GM19043 (cell line): ENCODE data around the gene DNAH17.

Experiments
- ATAC-seq: cut with Tn5 transposase; IDR thresholded peaks from one replicate; pipeline ENCODE4 v1.9.1; 2021; ENCODE audit warnings: low read depth; ENCODE audit not compliant: unreplicated experiment

The DNAH17 gene

GRCh38 chr17:78580277-78580804, 3.1 kb upstream of the DNAH17 start:
- no peak for ATAC-seq

DNA sequence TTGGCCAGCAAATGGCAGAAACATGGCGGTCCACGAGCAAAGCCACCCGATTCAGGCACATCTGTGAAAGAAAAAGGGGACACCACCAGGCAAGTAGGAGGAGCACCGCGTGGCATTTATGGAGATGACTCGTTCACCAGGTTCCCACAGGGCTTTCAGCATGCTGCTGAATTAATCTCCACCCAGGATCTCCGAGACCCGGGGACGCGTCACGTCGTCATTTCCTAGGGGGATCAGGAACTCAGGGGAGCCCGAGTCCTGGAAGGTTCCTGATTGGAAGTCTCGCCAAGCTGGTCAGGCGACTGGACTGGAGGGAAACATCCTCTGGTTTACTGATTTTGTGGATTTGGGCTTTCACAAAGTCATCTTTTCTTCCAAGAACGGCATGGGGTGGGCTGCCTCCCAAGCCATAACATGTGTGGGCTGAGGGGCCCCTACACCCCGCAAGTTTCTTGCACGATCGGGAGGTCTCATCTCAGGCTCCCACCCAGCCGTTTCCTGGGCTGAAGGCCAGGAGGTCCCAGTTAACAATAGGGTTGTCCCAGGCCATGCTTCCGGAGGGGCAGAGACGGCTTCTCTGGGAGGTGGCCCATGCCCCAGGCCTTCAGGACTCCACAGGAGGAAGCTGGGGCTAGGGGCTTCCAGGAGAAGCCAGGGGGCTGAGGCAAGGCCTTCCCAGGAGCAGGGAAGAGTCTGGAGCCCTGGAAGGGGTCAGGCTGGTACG, 645 bp downstream of the DNAH17 start:
- ATAC-seq = no peak

GRCh38 chr17:78575899-78576298, 1.3 kb downstream of the DNAH17 start:
- ATAC-seq = no peak

DNA sequence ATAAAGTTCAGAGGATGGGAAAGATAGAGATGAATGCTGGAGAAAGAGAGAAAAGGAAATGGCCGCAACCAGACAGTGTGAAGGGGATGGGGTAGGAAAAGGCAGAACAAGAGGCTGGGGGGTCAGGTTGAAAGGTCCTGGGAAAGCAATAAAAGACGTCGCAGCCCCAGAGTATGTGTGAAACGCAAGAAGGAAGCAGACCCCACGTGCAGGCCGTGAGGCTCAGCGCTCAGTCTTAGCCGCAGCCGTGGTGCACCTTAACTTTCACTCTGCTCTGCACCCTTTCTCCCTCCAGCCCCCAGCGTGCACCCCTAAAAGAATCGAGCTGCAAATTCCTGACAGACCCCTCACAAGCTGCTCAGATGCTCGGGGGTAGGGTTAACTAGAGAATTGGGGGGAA, 1.9 kb downstream of the DNAH17 start:
- ATAC-seq = no peak

GRCh38 chr17:78573955-78574354, 3.2 kb downstream of the DNAH17 start:
- ATAC-seq = no peak

DNA sequence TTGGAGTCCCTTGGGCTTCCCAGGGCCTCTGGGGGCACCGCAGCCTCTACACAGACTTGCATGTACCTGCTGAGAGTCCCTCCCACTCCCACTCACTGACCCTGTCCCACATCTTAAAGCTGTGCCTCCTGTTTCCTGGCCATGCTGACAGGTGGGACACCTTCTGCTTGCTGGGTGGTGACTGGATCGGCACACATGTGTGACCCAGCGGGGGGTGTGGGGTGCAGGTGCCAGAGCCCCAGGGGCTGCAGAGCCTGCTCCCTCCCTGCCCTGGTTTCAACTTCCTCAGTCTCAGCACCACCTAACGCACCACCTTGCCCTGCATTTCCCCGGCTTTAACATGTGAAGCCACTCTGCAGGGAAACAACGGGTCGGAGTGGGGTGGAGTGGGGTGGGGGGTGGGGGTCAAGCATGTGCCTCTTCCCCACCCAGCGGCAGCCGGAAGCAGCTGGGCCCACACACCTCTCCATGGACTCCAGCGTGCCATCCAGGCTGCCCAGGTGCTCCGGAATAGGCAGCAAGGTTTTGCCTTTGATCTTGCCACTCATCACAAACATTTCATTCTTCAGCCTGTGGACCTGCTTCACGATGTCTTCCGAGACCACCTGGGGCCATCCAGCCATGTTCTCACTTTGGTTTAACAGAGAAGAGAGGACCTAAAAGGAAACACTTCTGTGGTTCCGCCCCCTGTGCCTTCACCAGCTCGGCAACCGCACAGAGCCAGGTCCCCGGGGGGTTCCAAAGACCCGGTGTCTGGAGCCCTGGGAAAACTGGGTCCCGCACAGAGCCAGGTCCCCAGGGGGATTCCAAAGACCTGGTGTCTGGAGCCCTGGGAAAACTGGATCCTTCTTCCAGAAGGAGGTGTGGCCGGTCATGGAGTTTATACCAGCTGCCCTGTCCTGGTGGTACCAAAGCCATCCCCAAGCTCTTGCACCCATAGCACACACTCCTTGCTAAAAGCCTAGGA, 4.7 kb downstream of the DNAH17 start:
- ATAC-seq = no peak

DNA sequence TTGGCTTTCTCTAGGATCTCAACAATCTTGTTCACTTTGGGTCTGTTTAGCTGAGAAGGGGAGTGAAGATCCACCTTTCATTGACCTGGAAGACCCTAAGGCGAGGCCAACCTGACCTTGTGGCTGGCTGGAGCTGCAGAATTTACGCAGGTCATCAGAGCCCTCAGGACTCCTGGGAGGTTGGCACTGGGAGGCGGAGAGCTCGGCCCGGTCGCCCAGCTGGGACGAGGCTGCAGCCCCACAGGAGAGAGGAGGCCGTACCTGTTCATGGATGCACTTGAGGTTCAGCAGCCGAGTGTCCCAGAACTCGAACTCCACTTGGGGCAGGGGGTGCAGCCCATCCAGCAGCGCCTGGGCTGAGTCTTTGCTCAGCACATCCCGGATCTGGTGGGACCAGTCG, 5.9 kb downstream of the DNAH17 start:
- ATAC-seq = no peak

DNA sequence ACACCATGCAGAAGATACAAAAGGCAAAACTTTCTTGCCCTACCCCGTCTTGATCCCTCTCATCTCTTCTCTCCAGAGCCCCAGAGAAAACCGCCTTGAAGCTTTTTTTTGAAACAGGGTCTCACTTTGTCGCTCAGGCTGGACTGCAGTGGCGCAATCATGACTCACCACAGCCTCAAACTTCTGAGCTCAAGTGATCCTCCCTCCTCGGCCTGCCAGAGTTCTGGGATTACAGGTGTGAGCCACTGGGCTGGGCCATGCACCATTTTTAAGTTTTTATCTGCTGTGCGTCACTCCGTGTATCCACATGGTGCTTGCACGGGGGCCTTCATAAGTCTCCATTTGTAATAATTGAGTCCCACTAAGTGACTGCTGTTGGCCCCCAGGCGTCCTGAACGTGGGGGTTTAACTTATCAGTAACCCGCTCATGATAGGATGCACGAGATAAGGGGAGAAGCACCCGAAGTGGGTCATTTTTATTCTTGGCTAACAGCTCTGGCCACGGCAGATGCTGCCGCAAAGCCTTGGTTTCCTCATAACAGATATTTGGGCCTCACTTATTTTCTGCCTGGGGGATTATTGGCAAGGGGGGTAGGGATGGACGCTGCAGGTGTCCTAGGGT, 8.6 kb downstream of the DNAH17 start:
- ATAC-seq = no peak

GRCh38 chr17:78567991-78568390, 9.2 kb downstream of the DNAH17 start:
- ATAC-seq = no peak

- ATAC-seq = no peak
These were observed 10.2 kb downstream of the DNAH17 start for GRCh38 chr17:78566947-78567346.

- ATAC-seq = no peak
These were observed 13.7 kb downstream of the DNAH17 start for GRCh38 chr17:78563189-78564145.

GRCh38 chr17:78562734-78563133, 14.5 kb downstream of the DNAH17 start:
- no peak for ATAC-seq

- no peak for ATAC-seq
These were observed 16.0 kb downstream of the DNAH17 start for GRCh38 chr17:78561166-78561565.

DNA sequence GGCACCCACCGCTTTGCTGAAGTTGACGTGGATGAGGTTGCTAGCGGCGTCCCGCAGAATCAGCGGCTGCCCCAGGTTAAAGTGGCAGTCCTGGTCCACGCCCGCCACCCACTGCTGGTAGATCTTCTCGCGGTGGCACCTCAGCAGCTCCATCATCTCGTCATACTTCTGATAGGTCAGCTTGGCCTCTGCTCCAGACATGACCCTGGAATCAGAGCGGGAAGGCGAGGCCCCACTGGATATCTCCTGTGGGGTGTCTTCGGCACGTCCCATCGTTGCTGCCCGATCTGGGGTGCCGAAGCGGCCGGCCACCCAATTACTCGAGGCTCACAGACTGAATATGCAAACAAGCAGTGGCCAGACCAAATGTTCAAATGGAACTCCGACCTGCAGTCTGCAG, 16.5 kb downstream of the DNAH17 start:
- no peak for ATAC-seq

DNA sequence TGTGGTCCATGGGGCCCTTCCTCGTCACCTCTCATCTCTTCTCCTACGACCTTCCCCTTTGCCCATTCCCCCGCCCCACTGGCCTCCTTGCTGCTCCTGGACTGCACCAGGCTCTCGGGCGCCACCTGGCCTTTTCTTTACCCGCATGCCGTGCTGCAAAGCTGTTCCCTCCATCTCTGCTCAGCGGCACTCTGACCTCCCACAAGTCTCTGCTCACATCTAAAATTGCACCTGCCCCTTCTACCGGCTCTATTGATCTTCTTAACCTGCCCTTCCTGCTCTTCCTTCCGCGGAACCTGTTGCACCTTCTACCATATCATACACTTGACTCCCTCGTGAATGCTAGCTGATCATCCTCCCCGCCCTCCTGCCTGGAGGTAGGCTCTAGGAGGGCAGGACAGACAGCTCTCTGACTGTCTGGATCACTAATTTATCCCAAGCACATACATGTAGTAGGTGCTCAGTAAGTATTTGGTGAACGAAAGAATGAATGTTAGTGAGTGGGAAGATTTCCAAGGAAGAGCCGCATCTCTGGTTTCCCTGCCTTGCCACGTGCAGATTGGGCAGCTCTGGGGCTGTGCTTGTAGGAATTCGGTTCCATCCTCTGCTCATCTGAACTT, 17.3 kb downstream of the DNAH17 start:
- no peak for ATAC-seq

DNA sequence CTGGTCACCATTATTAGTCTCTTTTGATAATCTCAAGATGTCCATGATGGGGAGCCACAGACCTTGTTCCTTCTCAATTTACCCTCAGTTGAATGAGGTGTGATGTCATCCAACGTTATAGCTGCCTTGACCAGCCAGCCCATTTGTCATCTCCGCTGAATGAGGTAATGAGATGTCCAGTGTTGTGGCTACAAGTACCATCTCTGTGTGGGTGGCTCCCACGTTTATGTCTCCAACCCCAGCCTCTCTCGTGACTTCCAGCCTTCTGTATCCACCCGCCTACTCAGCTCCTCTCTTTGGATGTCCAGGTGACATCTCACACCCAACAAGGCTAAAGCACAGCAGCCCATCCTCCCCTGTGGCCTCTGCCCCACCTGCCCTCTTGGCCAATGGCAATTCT, 18.2 kb downstream of the DNAH17 start:
- ATAC-seq = no peak

DNA sequence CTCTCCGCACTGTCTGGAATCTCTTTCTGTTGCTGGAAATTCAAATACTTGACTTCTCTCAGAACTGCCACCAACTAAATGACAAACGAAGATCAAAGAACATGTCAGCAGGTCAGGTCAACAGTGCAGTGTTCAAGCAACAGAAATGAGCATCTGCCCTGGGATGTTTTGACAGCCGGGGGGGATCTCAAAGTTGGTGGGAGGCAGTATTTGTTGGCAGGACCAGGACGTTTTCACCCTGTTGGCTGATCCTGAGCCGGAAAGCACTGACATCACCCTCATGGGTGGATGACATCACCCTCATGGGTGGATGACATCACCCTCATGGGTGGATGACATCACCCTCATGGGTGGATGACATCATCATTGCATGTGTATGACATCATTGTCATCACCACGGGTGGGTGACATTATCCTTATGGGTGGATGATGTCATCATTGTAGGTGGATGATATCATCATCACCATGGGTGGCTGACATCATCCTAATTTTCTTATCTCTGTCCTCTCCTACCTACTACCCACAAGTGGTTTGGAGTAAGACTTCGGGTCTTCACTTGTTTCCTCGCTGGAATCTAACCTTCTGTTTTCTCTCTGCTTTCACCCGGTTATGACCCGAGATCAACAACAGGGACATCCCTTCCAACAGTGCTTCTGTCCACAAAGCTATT, 18.9 kb downstream of the DNAH17 start:
- ATAC-seq = no peak

GRCh38 chr17:78557598-78558039, 19.6 kb downstream of the DNAH17 start:
- no peak for ATAC-seq

DNA sequence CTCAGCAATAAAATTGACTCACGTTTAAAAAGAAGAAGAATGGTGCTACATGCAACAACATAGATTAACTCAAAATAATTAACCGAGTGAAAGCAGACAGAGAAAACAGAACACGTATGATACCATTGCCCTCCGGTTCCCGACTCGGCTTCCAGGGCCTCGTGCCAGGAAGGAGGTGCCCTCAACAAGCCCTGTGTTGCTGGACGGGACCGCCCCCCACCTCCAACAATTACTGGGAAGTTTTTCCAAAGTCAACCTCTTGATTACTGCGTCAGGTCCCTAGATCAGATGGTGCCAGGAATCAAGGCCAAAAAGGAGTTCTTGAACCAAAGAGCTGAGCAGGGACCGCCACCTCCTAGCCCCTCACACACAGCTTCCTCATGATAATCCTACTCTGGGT, 20.4 kb downstream of the DNAH17 start:
- ATAC-seq = no peak
